CD4-positive, alpha-beta T cell treated with Interleukin-4 for 4 hours (primary cell): ENCODE data around the gene DLGAP1.

Experiments
- DNase-seq: peaks from one replicate; pipeline ENCODE4 v3.0.0-alpha.2; 2020

DLGAP1 gene

DNA sequence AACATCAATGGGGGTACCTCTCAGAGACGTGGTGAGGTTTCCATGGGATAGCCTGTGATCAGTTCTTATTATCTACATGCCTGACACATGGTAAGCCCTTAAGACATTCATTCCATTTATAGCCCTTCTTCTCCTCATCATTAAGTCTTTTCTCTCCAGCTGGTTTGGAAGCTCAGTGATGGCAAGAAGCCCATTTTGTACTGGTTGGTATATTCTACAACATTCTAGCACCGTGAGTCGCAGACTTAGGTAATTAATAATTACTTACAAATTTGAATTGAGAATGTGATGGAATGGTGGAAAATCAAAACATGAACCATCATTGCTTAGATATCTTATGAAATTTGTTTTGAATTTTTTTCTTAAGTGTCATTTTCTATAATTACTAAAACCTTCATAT is 472.6 kb downstream of the DLGAP1 start:
- no peak for DNase-seq

DNA sequence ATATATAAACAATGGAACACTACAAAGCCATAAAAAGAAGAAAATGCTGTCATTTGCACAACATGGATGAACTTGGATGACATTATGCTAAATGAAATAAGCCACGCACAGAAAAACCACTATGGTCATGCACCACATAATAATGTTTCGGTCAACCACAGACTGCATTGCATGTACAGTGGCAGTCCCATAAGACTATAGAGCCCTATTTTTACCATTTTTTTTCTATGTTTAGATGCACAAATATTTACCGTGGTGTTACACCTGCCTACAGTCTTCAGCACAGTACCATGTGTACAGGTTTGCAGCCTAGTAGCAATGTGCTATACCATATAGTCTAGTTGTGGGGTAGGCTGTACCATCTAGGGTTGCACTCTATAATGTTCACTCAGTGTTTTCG is 476.1 kb downstream of the DLGAP1 start:
- DNase-seq: no peak

DNA sequence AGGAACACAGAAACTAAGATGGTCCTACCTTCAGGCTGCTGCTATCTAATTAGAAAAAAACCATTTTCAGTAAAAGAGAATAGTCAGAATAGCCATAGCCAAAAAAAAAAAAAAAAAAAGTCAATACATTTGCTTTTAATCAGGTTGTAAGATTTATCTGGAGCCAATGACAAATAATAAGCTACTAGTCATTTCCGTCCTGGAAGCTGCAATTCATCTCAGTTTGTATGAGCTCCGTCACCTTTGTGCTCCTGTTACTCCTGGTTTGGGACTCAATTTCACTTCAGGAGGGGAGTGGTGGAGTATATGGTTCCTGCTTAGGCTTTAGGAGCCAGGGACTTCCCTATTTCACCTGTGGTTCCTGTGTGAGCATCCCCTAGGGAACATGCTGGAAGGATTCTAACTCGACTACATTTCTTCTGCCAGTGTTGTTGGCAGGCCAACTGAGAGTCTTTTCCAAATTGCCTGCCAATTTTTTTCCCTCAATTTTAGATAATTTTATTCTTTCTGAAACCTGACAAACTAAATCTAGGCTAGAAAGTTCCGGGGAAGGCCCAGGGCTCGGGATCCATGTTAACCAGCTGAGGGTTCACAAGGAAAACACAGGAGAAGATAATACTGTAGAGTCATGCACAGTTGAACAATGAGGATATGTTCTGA is 481.8 kb downstream of the DLGAP1 start:
- no peak for DNase-seq

DNA sequence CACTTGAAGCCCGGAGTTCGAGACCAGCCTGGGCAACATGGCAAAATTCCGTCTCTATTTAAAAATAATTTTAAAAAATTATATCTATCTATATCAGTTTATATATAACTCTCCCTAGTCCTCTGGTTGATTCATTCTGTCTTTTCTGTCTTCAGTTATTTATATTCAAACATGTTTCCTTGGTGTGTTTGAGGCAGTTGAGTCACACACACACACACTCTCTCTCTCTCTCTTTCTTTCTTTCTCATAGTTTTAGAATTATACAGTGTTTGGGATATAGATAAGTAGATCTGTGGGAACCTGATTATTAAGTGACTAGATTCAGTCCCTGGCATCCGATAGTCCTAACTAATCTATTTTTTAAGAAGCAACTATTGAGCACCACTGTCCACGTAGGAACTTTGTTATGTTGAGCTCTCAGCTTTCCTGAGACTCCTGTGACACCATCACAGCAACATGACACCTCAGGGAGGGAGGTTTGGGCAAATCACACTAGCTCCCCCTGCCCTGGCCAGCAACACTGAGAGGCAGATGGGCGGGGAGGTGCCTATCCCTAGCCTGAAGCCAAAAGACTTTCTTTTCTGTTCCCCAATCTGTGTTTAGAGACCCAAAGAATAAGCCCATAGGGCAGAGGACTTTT is 482.7 kb downstream of the DLGAP1 start:
- DNase-seq: no peak

DNA sequence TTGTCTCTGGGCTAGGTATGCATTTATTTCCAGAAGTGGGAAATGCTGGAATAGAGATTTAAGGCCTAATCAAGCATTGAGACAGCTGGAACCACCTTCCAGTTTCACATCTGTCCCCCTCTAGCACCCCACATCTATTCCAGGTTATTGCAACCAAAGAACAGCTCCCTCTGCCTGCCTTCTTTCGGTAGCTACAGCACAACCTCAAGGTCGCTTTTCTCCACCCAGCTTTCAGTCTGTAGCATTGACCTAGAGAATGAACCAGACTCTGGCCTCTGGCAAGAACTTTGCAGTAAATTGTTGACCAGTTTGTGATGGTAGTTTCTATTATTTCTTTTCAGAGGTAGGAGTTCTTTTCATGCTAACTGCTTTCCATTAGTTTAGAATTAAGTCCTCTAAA is 484.2 kb downstream of the DLGAP1 start:
- DNase-seq: no peak

DNA sequence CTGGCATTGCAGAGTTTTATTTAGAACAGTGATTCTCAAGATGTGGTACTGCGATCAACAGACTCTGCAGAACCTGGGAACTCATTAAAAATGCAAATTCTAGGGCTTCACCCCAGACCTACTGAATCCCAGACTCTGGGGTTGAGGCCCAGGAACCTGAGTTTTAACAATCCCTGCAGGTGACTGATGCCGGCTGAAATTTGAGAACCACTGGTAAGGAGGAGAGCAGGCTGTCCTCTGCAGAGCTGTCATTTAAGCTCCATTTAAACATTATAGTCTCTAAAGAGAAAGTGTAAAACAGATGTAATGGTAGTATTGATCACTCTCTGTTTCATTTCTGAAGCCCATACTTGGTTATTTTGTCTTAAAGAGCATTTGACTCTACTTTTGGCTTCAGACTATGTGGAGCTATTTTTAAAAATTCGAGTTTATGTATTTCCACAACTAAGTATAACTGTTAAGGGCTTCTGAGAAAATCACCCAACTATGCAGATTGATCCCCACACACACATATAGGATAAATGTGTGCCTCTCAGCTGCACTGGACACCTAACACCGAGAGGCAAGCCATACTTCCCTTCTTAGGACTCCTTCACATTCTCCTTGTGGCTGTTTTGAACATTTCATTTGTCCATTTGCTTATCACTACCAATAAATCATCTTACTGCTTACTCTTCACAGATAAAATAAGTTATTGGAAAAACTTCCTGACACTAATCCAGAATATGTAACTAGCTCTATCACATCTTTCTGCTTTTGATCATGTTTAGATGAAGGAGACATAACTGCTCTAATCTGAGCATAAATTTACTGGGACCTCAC is 487.5 kb downstream of the DLGAP1 start:
- DNase-seq: no peak

DNA sequence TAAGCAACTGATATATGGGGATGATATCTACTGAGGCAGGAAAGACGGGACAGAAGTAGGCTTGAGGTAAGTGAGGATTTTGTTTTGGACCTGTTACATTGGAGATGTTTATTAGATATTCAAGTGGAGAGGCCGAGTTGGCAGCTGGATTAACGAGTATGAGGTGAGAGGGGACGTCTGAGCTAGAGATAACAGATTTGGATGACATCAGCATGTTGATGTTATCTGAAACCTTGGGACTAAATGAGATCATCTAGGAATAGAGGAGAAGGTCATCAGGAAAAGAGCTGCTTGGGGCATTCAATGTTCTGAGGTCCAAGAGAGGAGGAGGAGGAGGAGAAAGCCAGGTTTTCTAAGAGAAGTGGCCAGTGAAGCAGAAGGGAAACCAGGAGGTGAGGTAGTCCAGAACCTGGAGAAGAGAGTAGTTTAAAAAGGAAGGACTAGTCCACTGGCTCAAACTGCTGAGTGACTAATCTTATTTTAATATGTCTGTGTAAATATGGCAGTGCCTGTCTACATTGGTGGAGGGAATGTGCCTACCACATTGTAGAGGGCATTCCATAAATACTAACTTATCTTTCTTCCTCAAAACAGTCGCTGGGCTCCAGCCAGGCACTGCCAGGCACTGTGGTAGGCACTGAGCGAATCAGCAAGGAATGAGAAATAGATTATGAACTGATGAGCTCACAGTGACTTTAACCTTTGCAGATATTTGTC is 488.3 kb downstream of the DLGAP1 start:
- no peak for DNase-seq

DNA sequence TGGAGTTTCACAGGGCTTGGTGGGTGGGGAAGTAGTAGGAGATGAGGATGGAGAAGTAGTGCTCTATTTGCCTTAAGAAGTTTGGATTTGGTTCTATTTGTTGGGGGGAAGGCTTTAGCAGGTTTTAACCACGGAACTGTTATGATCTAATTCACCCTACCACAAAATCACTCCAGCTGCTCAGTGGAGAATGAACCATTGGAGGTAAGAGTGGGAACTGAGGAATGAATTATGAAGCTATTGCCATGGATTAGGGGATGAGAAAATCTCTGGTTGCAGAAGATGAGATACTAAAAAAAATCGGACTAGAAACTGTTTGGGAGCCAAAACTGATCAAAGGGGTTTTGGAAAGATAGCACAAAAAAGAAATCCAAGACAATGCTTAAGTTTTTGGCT is 488.9 kb downstream of the DLGAP1 start:
- DNase-seq: no peak

DNA sequence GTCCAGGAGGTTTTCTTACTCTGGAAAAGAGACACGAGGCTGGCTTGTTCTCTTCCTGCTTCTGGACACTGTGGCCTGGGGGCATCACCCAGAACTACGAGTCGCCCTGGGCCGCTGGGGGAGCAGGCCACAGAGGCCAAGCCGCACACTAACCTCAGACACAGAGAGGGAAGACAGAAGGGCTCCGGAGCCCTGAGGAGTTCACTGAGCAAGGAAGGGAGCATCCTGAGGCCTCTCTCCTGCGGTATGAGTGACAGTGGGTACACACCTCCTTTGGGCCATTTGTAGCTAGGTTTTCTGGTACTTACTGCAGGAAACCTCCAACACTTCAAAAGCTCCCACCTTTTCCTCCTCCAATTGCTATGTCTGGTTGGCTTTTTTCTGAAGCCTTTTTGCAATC is 494.1 kb downstream of the DLGAP1 start:
- no peak for DNase-seq

DNA sequence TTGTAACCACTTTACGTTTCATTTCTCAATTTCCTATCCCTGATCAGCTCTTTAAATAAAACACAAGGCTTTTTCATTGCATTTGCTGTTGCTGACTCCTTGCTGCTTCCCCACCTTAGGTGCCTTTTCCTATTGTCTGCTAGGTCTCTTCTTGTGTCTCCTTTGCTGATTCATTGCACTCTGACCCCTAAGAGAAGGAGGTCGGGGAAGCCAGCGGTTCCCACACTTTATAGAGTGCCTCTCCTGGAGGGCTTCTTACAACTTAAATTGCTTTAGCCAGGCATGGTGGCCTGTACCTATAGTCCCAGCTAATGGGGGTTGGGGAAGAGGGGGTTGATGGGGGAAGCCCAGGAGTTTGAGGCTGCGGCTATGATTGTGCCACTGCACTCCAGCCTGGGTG is 495.0 kb downstream of the DLGAP1 start:
- no peak for DNase-seq

DNA sequence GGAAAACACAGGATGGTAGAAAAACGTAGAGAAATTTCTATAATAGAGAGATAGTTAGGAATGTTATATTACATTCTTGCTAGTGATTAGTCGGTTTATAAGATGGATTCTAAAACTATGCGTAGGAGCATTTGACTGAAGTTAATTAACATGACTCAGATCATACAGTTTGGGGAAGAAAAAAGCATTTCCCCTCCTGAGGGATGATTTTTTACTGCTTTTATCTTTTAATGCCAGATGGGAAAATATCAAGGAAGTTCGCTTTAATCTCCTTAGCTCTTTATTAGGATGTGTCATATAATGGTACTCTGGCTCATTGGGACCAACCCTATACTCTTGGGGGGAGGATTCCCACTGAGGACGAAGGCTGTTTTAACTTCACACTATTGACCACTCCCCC is 503.1 kb downstream of the DLGAP1 start:
- no peak for DNase-seq

DNA sequence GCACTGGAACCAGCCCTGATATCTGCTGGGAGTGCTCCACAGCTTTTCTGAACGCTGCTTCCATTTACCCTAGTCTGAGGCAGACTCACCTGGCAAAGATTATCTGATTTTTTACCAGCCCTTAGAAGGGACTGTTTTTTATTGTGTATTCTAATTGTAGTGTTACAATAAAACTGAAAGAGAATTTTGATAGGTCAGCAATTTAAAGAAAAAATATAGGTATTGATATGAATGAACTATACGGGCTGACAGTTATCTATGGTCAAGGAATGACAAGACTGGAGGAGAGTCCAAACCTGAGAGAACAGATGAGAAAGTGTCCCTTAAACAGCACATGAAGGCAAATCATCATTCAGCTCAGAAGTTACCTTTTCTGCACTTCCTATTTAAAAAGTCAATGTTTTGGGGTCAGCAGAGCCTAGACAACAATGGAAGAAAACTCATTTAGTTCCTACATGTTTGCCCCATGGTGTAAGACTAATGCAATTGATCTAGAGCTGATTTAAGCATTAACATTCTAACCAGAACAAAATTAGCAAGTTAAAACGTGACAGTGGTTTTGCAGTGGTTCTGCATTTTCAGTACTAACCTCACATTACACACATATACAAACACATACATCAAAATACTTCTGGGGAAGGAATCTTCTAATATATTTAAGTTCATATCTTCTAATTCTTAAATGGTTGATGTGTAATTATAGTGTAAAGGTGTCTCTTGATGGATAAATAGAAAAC is 504.3 kb downstream of the DLGAP1 start:
- DNase-seq: no peak

DNA sequence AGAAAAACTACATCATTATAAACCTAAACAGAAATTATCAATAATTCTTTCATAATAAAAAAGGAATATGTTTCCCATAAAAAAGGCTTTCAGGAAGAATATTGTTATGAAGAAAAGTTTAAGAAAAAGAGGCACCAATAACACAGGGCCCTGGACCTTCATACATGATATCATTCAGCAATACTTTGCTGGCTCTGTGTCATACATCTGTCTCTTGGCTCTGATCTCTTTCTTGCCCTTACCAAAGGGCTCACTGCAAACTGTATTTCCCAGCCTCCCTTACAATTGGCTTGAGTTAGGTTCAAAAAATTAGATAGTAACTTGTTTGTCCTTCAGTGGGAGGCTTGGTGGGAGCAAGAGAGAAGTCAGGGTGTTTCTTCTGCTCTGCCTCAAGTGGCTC is 506.1 kb downstream of the DLGAP1 start:
- DNase-seq: no peak

DNA sequence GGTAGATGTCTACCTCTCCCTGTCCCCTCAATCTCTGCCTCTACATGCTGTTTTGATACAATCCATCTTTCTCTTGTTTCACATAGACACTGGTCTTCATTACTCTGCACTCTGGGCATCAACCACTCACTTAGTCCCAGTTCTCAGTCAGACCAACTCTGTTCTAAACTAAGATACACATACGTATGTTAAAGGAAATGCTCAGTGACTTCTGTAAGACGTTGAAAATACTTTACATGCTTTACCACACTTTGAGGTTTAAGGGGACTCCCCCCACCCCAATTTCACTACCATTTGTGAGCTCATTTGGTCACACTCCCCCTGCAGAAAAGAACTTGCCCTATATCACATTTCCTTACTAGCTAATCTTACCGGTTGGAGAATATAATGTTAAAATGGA is 507.7 kb downstream of the DLGAP1 start:
- DNase-seq: no peak

DNA sequence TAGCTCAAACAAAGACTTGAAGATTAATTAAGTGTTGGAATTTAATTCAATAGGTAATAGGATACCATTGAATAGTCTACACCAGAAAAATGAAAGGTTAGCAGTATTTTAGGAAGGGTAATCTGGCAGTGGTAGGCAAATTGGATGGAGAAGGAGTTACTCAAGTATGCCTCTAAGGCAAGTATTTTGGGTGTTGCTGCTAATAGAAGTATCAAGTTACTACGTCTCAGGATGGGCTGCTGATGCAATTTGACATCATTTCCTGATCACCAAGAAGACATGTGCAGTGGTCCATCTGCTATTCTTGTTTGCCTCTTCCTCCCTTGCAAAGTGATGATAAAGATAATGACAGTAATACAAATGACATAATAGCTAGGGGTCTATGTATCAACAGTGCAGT is 519.8 kb downstream of the DLGAP1 start:
- DNase-seq: no peak

DNA sequence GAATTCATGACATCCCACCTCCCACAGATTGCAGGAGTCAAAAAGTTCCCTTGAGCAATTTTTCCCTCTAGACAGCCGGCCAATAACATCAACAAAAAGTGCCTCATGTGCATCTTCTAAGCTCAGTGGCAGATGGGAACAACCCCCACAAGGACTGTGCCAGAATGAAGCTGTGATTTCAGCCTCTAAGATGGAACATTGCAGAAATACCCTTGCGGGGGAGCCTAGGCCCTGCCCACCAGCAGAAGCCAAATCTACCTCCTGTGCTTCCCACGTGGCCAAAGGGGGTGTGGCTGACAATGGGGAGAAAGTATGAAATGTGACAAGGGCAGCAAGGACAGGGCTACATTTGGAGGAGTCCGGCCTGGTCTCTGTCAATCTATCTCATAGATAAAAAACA is 522.8 kb downstream of the DLGAP1 start:
- DNase-seq: no peak

DNA sequence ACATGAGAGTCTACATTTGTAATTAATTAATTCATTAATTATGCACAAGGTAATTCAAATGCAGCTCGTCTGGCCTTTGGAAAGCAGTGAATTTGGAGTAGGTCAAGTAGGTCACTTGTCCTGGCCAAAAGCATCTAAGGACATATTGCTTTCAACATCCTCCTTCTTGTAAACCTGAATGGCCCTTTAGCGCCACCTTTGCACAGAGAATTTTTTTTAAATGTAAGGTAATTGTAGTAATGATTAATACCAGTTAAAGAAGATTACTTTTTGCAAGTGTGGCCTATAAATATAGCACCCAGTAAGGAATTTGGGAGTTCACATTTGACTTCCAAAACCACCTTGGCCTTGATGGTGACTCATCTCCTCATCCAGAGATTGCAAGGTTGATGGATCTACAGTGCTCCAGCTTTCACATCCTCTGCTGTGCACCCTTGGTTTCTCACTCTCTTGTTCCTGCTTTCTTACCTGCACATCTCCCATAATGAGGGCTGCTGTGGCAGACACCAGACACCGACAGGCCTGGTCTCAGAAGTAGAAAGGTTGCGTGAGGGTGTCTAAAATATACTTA is 523.5 kb downstream of the DLGAP1 start:
- no peak for DNase-seq

DNA sequence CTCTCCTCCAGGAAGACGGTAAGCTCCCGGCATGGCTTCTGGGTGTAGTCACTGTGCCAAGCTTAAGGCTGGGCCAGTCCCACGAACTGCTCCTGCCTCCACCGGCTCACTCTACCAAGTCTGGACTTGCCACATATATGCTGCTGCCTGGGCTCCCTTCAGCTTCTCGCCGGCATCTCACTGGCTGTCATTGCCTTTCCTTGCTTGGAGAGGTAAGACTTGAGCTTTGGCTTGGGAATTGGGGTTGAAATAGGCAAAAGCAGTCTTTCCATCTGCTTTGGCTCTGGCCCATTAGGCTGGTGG is 524.1 kb downstream of the DLGAP1 start:
- DNase-seq: no peak

DNA sequence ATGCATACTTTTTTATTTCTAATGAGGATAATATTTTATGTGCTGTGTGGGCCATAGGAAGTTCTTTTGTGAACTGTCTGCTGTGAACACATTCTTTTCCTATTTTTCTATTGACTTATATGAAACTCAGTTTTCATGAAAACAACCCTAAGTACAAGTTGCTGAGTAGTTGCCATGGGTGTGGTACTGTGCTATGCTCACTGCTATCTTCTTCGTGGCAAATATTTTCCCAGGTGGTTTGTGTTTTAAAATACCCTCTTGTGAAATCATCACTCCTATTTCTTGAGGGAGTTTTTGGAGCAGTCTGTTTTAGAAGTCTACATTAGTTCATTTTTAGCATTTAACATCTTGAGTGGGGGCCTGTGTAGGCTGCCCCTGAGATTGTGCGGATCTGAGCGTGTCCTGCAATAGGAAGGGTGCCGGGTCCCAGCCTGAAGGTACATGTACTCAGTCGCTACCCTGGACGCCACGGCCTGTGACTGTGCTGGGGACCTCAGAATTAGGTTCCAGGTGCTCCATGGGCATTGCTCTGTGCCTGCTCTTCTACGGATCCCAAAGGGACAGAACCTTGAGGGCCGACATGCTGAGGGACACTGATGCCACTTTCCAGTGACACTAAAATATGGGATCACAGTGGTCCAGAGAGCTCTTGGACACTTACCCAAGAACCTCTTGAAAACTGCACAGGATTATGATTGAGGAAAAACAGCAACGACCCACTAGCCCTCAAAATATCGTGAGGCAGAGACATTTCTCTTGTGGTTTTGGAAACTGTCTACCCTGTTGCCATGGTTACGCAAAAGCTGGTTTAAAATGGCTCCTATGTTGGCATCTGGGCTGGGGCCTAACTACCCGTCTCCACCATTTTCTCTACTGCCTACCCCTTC is 524.7 kb downstream of the DLGAP1 start:
- DNase-seq: no peak

DNA sequence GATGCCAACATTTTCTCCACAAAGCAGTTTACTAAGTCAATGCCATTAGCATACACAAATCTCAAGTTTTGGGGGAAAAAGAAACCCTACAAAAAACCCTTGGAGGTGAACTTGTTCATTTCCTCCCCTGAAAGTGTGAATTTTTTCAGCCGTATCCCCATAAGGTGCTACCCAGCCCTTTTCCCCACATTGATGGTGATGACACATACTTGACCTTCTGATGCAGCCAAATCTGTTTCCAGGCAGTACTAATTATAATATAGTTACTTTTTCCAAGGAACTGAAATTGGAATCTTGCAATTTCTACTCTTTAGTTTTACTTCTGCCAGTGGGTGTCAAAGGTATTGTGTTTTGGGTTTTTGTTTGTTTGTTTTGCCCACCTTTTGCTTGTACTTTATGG is 530.7 kb downstream of the DLGAP1 start:
- no peak for DNase-seq

DNA sequence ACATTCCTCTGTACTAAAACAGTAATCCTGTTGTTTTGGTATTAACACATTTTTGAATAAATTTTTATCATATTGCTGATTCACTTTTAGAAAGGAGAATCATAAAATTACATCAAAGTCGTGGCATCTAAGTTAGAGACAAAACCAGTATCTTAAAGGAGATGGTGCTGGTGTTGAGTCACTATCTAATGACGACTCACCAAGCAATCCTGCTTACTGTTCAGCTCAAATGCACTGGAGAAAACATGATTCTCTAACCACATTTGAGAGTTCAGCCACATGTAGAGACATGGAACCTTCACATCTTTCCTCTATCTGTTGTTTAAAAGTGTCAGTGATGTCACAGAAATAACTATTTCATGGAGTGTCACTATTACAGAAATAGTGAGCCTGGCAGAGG is 531.4 kb downstream of the DLGAP1 start:
- no peak for DNase-seq

DNA sequence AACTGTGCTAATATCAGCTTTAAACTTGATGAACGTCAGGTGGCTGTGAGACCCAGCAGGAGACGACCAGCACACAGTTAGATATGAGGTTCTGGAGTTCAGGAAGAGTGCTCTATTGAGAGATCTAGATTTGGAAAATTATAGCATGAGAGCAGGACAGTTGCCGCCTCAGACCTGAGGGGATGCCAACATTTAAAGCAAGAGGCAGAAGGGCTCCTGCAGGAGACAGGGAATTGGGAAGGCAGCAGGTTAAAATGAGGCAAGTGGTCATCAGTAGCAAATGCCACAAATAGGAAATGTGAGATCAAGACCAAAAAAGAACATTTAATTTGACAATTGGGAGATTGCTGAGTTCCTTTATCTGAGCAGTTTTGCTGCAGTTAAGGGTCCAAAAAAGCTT is 533.3 kb downstream of the DLGAP1 start:
- DNase-seq: no peak
